Uterus (tissue), 2 donors: ENCODE data around the gene EMC10.

Experiments used
- POLR2A ChIP-seq, 2 donors: fragments of 450-650 bp; IDR thresholded peaks; one replicate each; pipeline ENCODE4 v1.6.1; 2016; ENCODE audit warnings: antibody characterized with exemption in 2 of 2, mild to moderate bottlenecking in 1 of 2, moderate library complexity in 1 of 2
- TF ChIP-seq, protein P1 (sequence below), 4 experiments: fragments of 200-600 bp in 2 of 4; fragments of 450-650 bp in 2 of 4; sonication (generic) in 2 of 4; IDR thresholded peaks; one replicate each; pipeline ENCODE4 v1.5.1; 2016 to 2019; ENCODE audit warnings: antibody characterized with exemption in 4 of 4, mild to moderate bottlenecking in 2 of 4, moderate library complexity in 1 of 4

DNA sequence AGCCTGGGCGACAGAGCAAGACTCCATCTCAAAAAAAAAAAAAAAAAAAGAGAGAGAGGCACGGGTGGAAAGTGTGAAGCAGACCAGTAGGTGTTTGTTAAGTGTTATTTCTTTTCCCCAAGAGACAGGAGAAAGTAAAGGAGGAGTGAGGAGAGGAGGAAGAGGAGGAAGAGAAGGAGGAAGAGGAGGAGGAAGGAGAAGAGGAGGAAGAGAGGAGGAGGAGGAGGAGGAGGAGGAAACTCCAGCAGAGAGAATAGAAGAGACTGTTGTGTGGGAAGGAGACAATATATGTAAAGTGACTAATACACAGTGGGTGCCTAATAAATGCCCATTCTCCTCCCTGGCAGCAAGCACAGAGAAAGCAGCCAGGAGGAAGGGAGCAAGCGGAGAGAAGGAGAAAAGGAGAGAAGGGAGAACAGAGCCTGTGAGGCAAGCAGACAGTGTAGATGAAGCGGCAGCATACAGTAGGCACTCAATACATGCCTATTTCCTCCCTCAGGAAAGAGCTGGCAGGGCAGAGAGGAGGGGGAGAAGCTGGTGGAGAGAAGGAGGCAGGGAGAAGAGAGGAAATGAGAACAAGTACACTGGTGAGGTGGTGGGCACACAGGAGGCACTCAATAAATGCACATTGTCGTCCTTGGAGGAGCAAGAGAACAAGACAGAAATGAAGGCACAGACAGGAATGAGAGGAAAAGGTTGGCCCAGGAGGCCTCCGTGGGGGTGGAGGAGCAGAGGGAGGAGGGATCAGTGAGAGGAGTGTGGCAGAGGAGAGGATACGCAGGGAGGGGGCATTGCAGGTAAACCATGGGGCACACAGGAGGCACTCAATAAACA, 18.1 kb downstream of the EMC10 start:
- TF ChIP-seq, protein P1, sequence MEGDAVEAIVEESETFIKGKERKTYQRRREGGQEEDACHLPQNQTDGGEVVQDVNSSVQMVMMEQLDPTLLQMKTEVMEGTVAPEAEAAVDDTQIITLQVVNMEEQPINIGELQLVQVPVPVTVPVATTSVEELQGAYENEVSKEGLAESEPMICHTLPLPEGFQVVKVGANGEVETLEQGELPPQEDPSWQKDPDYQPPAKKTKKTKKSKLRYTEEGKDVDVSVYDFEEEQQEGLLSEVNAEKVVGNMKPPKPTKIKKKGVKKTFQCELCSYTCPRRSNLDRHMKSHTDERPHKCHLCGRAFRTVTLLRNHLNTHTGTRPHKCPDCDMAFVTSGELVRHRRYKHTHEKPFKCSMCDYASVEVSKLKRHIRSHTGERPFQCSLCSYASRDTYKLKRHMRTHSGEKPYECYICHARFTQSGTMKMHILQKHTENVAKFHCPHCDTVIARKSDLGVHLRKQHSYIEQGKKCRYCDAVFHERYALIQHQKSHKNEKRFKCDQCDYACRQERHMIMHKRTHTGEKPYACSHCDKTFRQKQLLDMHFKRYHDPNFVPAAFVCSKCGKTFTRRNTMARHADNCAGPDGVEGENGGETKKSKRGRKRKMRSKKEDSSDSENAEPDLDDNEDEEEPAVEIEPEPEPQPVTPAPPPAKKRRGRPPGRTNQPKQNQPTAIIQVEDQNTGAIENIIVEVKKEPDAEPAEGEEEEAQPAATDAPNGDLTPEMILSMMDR (IDR thresholded peaks at IDR 0.05) = no peak
- TF ChIP-seq POLR2A (IDR thresholded peaks at IDR 0.05) = no peak
